HG02870 (cell line): ENCODE data around the gene PKHD1.

Source experiments
- ATAC-seq: cut with Tn5 transposase; IDR thresholded peaks from one replicate; pipeline ENCODE4 v1.9.1; 2021; ENCODE audit warnings: mild to moderate bottlenecking, moderate library complexity; ENCODE audit not compliant: unreplicated experiment

PKHD1 gene

GRCh38 chr6:52104979-52105378, 17.6 kb upstream of the PKHD1 start:
- no peak for ATAC-seq

GRCh38 chr6:52103623-52104022, 16.2 kb upstream of the PKHD1 start:
- no peak for ATAC-seq

- no peak for ATAC-seq
Observed at GRCh38 chr6:52102405-52102804, 15.0 kb upstream of the PKHD1 start.

- no peak for ATAC-seq
Observed at GRCh38 chr6:52098721-52099120, 11.3 kb upstream of the PKHD1 start.

GRCh38 chr6:52089758-52090348, 2.4 kb upstream of the PKHD1 start:
- ATAC-seq = no peak

- no peak for ATAC-seq
Observed at GRCh38 chr6:52086741-52087140, 672 bp downstream of the PKHD1 start.

GRCh38 chr6:52081237-52081636, 6.2 kb downstream of the PKHD1 start:
- ATAC-seq = no peak

GRCh38 chr6:52077961-52078625, 9.3 kb downstream of the PKHD1 start:
- ATAC-seq = no peak

- ATAC-seq = no peak
Observed at GRCh38 chr6:52077180-52077884, 10.1 kb downstream of the PKHD1 start.

- ATAC-seq = no peak
Observed at GRCh38 chr6:52076791-52077179, 10.6 kb downstream of the PKHD1 start.

GRCh38 chr6:52074716-52075115, 12.7 kb downstream of the PKHD1 start:
- no peak for ATAC-seq

- ATAC-seq = no peak
Observed at GRCh38 chr6:52074155-52074554, 13.3 kb downstream of the PKHD1 start.

- no peak for ATAC-seq
Observed at GRCh38 chr6:52065621-52066020, 21.8 kb downstream of the PKHD1 start.

- ATAC-seq = peak; percentile 99
Observed at GRCh38 chr6:52063584-52064344, 23.6 kb downstream of the PKHD1 start.

- no peak for ATAC-seq
Observed at GRCh38 chr6:52061481-52061880, 25.9 kb downstream of the PKHD1 start.

GRCh38 chr6:52059821-52060220, 27.6 kb downstream of the PKHD1 start:
- no peak for ATAC-seq

- no peak for ATAC-seq
Observed at GRCh38 chr6:52055451-52055850, 32.0 kb downstream of the PKHD1 start.

- no peak for ATAC-seq
Observed at GRCh38 chr6:52053038-52053695, 34.2 kb downstream of the PKHD1 start.

- no peak for ATAC-seq
Observed at GRCh38 chr6:52050051-52050405, 37.4 kb downstream of the PKHD1 start.

GRCh38 chr6:52049252-52050050, 38.0 kb downstream of the PKHD1 start:
- no peak for ATAC-seq
